ENCODE measurements around the gene ATN1. TPM values are rescaled to one million over a fixed set of nuclear protein-coding genes. Genes with fewer than 3 reads are reported as not detected.

ATN1 gene
- total and polyA plus RNA-seq, 9 of the 15 experiments (the other 6 are each of a cell fraction or from before 2014, with no cell fraction given), result 0.15 to 49.8 (median 2.7) TPM

DNA sequence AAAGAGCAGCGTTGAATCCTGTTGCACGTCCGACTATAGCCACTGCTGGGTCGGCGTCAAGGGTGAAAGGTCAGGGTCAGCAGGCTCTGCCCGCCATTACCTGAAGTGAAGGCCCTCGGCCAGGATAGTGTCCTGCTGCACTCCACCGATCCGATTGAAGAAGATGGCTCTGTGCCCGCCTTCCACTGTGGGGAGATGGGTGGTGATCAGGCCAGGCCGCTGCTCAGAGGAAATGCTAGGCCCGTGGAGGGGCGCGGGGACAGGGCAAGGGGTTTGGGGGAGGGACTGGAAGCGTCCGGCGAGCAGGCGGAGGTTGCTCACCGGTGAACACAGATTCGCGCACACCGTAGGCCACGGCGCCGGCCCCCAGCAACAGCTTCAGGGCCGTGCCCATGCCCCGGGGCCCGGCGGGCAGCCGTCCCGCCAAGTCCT is 42.4 kb downstream of the ATN1 start (continued):
- TF ChIP-seq, protein P1, sequence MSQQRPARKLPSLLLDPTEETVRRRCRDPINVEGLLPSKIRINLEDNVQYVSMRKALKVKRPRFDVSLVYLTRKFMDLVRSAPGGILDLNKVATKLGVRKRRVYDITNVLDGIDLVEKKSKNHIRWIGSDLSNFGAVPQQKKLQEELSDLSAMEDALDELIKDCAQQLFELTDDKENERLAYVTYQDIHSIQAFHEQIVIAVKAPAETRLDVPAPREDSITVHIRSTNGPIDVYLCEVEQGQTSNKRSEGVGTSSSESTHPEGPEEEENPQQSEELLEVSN (IDR thresholded peaks at IDR 0.05; ENCODE audit: borderline replicate concordance in 1 of 2, extremely low read depth in 1 of 2, insufficient read depth in 1 of 2, insufficient read length in 1 of 2, low read depth in 1 of 2, low read length in 1 of 2, poor library complexity in 1 of 2, severe bottlenecking in 1 of 2), result peak in 1 of 2 experiments; percentile 14
- TF ChIP-seq, protein P2, sequence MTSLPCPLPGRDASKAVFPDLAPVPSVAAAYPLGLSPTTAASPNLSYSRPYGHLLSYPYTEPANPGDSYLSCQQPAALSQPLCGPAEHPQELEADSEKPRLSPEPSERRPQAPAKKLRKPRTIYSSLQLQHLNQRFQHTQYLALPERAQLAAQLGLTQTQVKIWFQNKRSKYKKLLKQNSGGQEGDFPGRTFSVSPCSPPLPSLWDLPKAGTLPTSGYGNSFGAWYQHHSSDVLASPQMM (CRISPR knock-in tag; IDR thresholded peaks at IDR 0.05), result no peak
- TF ChIP-seq DPF2 (IDR thresholded peaks at IDR 0.05), result no peak
- TF ChIP-seq GATAD2A (IDR thresholded peaks at IDR 0.05), result no peak
- TF ChIP-seq NEUROD1 (IDR thresholded peaks at IDR 0.05; ENCODE audit: borderline replicate concordance, low read depth, low read length, partially characterized antibody), result no peak
- peak; percentile 90 for TF ChIP-seq NR2C2 (CRISPR knock-in tag; IDR thresholded peaks at IDR 0.05)
- peak; percentile 93 for TF ChIP-seq NR2C2 (tag; IDR thresholded peaks at IDR 0.05)
- peak; percentile 37 for TF ChIP-seq KDM5B (IDR thresholded peaks at IDR 0.05; ENCODE audit: insufficient replicate concordance, low read depth, low read length)
- peak; percentile 82 for TF ChIP-seq PCBP1 (IDR thresholded peaks at IDR 0.05; ENCODE audit: low read depth, low read length, poor library complexity, severe bottlenecking)
- peak; percentile 40; the same call in 1 of the 2 replicates for TF ChIP-seq ESRRA (IDR thresholded peaks at IDR 0.05; ENCODE audit: borderline replicate concordance, low read depth)
- no peak for TF ChIP-seq MXI1 (IDR thresholded peaks at IDR 0.05; ENCODE audit: low read depth, low read length)
- TF ChIP-seq ZNF76 (CRISPR knock-in tag; IDR thresholded peaks at IDR 0.05; ENCODE audit: borderline replicate concordance), result 0 out of 2 replicates have a peak, but pooled peaks have one; percentile 36
- TF ChIP-seq, protein P3, sequence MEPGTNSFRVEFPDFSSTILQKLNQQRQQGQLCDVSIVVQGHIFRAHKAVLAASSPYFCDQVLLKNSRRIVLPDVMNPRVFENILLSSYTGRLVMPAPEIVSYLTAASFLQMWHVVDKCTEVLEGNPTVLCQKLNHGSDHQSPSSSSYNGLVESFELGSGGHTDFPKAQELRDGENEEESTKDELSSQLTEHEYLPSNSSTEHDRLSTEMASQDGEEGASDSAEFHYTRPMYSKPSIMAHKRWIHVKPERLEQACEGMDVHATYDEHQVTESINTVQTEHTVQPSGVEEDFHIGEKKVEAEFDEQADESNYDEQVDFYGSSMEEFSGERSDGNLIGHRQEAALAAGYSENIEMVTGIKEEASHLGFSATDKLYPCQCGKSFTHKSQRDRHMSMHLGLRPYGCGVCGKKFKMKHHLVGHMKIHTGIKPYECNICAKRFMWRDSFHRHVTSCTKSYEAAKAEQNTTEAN (CRISPR knock-in tag; IDR thresholded peaks at IDR 0.05), result 0 out of 2 replicates have a peak, but pooled peaks have one; percentile 50

Data from K562 (cell line).